WTC11 (cell line): Measurements from ENCODE around the gene MARK2. TPM values are rescaled to one million over a fixed set of nuclear protein-coding genes. Genes with fewer than 3 reads are reported as not detected.

ENCODE experiments used
- ATAC-seq: fragments of 200-7000 bp; cut with Tn5 transposase; 2 replicates; pipeline ENCODE4 v1.10.0; 2021; ENCODE audit warnings: mild to moderate bottlenecking, moderate library complexity
- CTCF ChIA-PET: fragments of 300-600 bp; sonication (Branson Sonifier 250); formaldehyde crosslinking; loops from one replicate; lab custom pipeline; 2021; ENCODE audit warnings: antibody characterized with exemption; lab: Charles Lee
- POLR2A ChIA-PET: fragments of 350-600 bp; sonication (Branson Sonifier 250); formaldehyde crosslinking; loops from one replicate; lab custom pipeline; 2021; ENCODE audit warnings: antibody characterized with exemption; lab: Charles Lee
- DNase-seq: peaks from one replicate; pipeline ENCODE4 v3.0.0; 2021; ENCODE audit warnings: low spot score
- H3K27ac Mint-ChIP-seq: 2 replicates; pipeline ENCODE4 v1.8.0; 2021; ENCODE audit warnings: mixed read lengths
- H3K27me3 Mint-ChIP-seq: 2 replicates; pipeline ENCODE4 v1.8.0; 2021; ENCODE audit warnings: low read depth, mild to moderate bottlenecking, moderate library complexity, mixed read lengths
- H3K36me3 Mint-ChIP-seq: 2 replicates; pipeline ENCODE4 v1.8.0; 2021; ENCODE audit warnings: mixed read lengths
- H3K4me1 Mint-ChIP-seq: 2 replicates; pipeline ENCODE4 v1.8.0; 2022; ENCODE audit warnings: mixed read lengths
- H3K4me3 Mint-ChIP-seq: 2 replicates; pipeline ENCODE4 v1.8.0; 2021; ENCODE audit warnings: mild to moderate bottlenecking, moderate library complexity, mixed read lengths
- H3K9me3 Mint-ChIP-seq: 2 replicates; pipeline ENCODE4 v1.8.0; 2021; ENCODE audit warnings: mixed read lengths
- ELF4 ChIP-seq: sonication (generic); formaldehyde crosslinking; IDR thresholded peaks from 2 replicates; pipeline ENCODE4 v1.8.1; 2022; ENCODE audit warnings: low read depth, mild to moderate bottlenecking, moderate library complexity, missing genetic modification reagents
- ETV6 ChIP-seq: sonication (generic); formaldehyde crosslinking; IDR thresholded peaks from 2 replicates; pipeline ENCODE4 v1.8.1; 2022; ENCODE audit warnings: mild to moderate bottlenecking, missing genetic modification reagents
- FOXP4 ChIP-seq: sonication (generic); formaldehyde crosslinking; IDR thresholded peaks from 2 replicates; pipeline ENCODE4 v1.8.0; 2022; ENCODE audit warnings: mild to moderate bottlenecking, missing genetic modification reagents
- GTF2I ChIP-seq: fragments of 250-450 bp; sonication (Bioruptor Pico); conservative IDR thresholded peaks from 2 replicates; pipeline ENCODE4 v1.4.0; 2021; ENCODE audit warnings: mild to moderate bottlenecking
- NR3C1 ChIP-seq: sonication (generic); formaldehyde crosslinking; conservative IDR thresholded peaks from 2 replicates; pipeline ENCODE4 v1.8.1; 2023; ENCODE audit warnings: low read depth, mild to moderate bottlenecking, missing genetic modification reagents
- OVOL2 ChIP-seq: fragments of 250-450 bp; sonication (Bioruptor Pico); IDR thresholded peaks from 2 replicates; pipeline ENCODE4 v1.9.0; 2021; ENCODE audit warnings: mild to moderate bottlenecking, borderline replicate concordance
- SMAD4 ChIP-seq: sonication (generic); formaldehyde crosslinking; IDR thresholded peaks from 2 replicates; pipeline ENCODE4 v1.8.0; 2022; ENCODE audit warnings: mild to moderate bottlenecking, missing genetic modification reagents
- ZNF138 ChIP-seq: sonication (generic); formaldehyde crosslinking; conservative IDR thresholded peaks from 2 replicates; pipeline ENCODE4 v1.8.1; 2022; ENCODE audit warnings: mild to moderate bottlenecking, moderate library complexity, missing genetic modification reagents
- ZNF416 ChIP-seq: fragments of 250-450 bp; sonication (Bioruptor Pico); IDR thresholded peaks from 2 replicates; pipeline ENCODE4 v1.9.0; 2021; ENCODE audit warnings: mild to moderate bottlenecking, inconsistent platforms
- ZSCAN18 ChIP-seq: fragments of 250-450 bp; sonication (Bioruptor Pico); IDR thresholded peaks from 2 replicates; pipeline ENCODE4 v2.1.2; 2022; ENCODE audit warnings: mild to moderate bottlenecking, moderate library complexity
- total RNA-seq: library from RNA; stranded (reverse); gene quantifications from 3 replicates; pipeline ENCODE4 v1.2.3, GENCODE V29; 2021
- TF ChIP-seq, protein P1 (sequence below): sonication (generic); formaldehyde crosslinking; IDR thresholded peaks from 2 replicates; pipeline ENCODE4 v1.8.1; 2022; ENCODE audit warnings: mild to moderate bottlenecking, moderate library complexity, missing genetic modification reagents
- TF ChIP-seq, protein P2 (sequence below): sonication (generic); formaldehyde crosslinking; IDR thresholded peaks from 2 replicates; pipeline ENCODE4 v1.8.0; 2022; ENCODE audit warnings: missing genetic modification reagents
- TF ChIP-seq, protein P3 (sequence below): sonication (generic); formaldehyde crosslinking; IDR thresholded peaks from 2 replicates; pipeline ENCODE4 v1.8.1; 2023; ENCODE audit warnings: mild to moderate bottlenecking, missing genetic modification reagents, borderline replicate concordance
- TF ChIP-seq, protein P4 (sequence below): sonication (generic); formaldehyde crosslinking; IDR thresholded peaks from 2 replicates; pipeline ENCODE4 v1.8.0; 2023; ENCODE audit warnings: missing genetic modification reagents, mild to moderate bottlenecking, borderline replicate concordance

The MARK2 gene
- total RNA-seq, 1 experiment from 2014 or later: 57.4 TPM

DNA sequence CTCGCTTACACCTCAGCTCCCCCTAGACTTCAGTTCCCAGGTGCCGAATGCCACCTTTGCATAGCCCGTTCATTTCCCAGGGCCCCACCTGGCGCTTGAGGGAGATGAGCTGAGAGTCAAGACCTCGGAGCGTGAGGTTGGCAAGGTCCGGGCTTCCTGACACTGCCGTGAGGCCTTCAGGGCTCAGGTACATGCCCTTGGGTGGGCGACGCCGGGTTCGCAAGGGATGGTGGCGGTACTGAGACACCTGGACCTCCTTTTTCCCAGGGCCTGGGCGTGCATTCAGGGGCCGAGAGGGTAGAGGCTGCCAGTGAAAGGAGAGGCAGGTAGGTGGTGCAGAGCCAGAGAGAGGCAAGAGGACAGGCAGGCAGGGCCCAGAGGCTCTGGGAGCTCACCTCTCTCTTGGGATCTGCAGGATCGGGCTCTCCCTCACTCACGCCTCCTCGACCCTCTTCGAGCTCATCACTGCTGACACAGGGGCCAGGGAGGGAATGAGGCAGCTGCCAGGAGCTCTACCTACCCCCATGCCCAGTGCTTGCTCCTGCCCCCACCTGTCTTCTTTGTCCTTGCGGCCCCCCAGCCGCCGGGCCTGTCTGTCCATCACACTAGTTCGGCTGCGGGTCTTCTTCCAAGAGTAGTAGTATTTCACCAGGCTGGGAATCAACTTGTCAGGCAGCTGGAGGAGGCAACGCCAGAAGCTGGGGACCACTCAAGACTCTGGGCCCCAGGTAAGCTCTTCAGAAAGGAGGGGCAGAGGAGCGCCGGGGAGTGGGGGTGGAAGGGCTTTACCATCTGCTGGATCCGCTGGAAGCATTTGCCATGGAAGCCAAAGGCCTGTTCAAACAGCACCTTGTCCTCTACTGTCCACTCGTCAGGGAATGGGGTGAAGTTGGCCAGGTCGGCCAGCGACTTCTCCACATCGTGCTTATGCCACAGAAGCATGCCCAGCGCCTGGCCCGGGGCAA is 75.2 kb downstream of the MARK2 start:
- no peak for ATAC-seq
- peak overlapping the region; percentile 47 for H3K4me3 Mint-ChIP-seq

More for the DNA sequence above, 75.2 kb downstream of the MARK2 start:
- no peaks in the 10 kb centered on the region for H3K27me3 Mint-ChIP-seq
- ChIA-PET POLR2A (interaction anchor here (1.3 kb wide), 1 partner anchor 76 kb away, joined by 4 read pairs; the partner anchor contains the start of gene MARK2), CTCF (interaction anchor here (0.6 to 6.5 kb wide), 6 partner anchors 8 to 108 kb away, joined by 3 to 56 read pairs (median 4); no protein-coding TSS in a partner anchor)
- H3K27ac Mint-ChIP-seq: peak overlapping the region; percentile 72; the same call in 1 of the 2 replicates
- peaks cover 18% of the 10 kb centered on the region for H3K36me3 Mint-ChIP-seq
- peaks cover 39% of the 10 kb centered on the region for H3K4me1 Mint-ChIP-seq
- no peak for DNase-seq
- no peaks in the 10 kb centered on the region for H3K9me3 Mint-ChIP-seq
- TF ChIP-seq, protein P1, sequence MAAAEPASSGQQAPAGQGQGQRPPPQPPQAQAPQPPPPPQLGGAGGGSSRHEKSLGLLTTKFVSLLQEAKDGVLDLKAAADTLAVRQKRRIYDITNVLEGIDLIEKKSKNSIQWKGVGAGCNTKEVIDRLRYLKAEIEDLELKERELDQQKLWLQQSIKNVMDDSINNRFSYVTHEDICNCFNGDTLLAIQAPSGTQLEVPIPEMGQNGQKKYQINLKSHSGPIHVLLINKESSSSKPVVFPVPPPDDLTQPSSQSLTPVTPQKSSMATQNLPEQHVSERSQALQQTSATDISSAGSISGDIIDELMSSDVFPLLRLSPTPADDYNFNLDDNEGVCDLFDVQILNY (CRISPR knock-in tag): no peak
- no peak for TF ChIP-seq SMAD4 (CRISPR knock-in tag)
- no peak for TF ChIP-seq ZNF138 (CRISPR knock-in tag)
- TF ChIP-seq ZNF416 (CRISPR knock-in tag): no peak
- TF ChIP-seq GTF2I (CRISPR knock-in tag): no peak
- TF ChIP-seq, protein P2, sequence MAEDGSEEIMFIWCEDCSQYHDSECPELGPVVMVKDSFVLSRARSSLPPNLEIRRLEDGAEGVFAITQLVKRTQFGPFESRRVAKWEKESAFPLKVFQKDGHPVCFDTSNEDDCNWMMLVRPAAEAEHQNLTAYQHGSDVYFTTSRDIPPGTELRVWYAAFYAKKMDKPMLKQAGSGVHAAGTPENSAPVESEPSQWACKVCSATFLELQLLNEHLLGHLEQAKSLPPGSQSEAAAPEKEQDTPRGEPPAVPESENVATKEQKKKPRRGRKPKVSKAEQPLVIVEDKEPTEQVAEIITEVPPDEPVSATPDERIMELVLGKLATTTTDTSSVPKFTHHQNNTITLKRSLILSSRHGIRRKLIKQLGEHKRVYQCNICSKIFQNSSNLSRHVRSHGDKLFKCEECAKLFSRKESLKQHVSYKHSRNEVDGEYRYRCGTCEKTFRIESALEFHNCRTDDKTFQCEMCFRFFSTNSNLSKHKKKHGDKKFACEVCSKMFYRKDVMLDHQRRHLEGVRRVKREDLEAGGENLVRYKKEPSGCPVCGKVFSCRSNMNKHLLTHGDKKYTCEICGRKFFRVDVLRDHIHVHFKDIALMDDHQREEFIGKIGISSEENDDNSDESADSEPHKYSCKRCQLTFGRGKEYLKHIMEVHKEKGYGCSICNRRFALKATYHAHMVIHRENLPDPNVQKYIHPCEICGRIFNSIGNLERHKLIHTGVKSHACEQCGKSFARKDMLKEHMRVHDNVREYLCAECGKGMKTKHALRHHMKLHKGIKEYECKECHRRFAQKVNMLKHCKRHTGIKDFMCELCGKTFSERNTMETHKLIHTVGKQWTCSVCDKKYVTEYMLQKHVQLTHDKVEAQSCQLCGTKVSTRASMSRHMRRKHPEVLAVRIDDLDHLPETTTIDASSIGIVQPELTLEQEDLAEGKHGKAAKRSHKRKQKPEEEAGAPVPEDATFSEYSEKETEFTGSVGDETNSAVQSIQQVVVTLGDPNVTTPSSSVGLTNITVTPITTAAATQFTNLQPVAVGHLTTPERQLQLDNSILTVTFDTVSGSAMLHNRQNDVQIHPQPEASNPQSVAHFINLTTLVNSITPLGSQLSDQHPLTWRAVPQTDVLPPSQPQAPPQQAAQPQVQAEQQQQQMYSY (CRISPR knock-in tag): no peak
- TF ChIP-seq, protein P3, sequence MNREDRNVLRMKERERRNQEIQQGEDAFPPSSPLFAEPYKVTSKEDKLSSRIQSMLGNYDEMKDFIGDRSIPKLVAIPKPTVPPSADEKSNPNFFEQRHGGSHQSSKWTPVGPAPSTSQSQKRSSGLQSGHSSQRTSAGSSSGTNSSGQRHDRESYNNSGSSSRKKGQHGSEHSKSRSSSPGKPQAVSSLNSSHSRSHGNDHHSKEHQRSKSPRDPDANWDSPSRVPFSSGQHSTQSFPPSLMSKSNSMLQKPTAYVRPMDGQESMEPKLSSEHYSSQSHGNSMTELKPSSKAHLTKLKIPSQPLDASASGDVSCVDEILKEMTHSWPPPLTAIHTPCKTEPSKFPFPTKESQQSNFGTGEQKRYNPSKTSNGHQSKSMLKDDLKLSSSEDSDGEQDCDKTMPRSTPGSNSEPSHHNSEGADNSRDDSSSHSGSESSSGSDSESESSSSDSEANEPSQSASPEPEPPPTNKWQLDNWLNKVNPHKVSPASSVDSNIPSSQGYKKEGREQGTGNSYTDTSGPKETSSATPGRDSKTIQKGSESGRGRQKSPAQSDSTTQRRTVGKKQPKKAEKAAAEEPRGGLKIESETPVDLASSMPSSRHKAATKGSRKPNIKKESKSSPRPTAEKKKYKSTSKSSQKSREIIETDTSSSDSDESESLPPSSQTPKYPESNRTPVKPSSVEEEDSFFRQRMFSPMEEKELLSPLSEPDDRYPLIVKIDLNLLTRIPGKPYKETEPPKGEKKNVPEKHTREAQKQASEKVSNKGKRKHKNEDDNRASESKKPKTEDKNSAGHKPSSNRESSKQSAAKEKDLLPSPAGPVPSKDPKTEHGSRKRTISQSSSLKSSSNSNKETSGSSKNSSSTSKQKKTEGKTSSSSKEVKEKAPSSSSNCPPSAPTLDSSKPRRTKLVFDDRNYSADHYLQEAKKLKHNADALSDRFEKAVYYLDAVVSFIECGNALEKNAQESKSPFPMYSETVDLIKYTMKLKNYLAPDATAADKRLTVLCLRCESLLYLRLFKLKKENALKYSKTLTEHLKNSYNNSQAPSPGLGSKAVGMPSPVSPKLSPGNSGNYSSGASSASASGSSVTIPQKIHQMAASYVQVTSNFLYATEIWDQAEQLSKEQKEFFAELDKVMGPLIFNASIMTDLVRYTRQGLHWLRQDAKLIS (CRISPR knock-in tag): no peak
- TF ChIP-seq OVOL2: no peak
- TF ChIP-seq ETV6: no peak
- no peak for TF ChIP-seq FOXP4 (CRISPR knock-in tag)
- TF ChIP-seq ELF4: no peak
- TF ChIP-seq, protein P4, sequence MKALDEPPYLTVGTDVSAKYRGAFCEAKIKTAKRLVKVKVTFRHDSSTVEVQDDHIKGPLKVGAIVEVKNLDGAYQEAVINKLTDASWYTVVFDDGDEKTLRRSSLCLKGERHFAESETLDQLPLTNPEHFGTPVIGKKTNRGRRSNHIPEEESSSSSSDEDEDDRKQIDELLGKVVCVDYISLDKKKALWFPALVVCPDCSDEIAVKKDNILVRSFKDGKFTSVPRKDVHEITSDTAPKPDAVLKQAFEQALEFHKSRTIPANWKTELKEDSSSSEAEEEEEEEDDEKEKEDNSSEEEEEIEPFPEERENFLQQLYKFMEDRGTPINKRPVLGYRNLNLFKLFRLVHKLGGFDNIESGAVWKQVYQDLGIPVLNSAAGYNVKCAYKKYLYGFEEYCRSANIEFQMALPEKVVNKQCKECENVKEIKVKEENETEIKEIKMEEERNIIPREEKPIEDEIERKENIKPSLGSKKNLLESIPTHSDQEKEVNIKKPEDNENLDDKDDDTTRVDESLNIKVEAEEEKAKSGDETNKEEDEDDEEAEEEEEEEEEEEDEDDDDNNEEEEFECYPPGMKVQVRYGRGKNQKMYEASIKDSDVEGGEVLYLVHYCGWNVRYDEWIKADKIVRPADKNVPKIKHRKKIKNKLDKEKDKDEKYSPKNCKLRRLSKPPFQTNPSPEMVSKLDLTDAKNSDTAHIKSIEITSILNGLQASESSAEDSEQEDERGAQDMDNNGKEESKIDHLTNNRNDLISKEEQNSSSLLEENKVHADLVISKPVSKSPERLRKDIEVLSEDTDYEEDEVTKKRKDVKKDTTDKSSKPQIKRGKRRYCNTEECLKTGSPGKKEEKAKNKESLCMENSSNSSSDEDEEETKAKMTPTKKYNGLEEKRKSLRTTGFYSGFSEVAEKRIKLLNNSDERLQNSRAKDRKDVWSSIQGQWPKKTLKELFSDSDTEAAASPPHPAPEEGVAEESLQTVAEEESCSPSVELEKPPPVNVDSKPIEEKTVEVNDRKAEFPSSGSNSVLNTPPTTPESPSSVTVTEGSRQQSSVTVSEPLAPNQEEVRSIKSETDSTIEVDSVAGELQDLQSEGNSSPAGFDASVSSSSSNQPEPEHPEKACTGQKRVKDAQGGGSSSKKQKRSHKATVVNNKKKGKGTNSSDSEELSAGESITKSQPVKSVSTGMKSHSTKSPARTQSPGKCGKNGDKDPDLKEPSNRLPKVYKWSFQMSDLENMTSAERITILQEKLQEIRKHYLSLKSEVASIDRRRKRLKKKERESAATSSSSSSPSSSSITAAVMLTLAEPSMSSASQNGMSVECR (CRISPR knock-in tag): no peak
- TF ChIP-seq ZSCAN18 (CRISPR knock-in tag): no peak
- TF ChIP-seq NR3C1 (CRISPR knock-in tag): no peak
